Measurements from ENCODE around the gene HEPHL1.

Gene HEPHL1

DNA sequence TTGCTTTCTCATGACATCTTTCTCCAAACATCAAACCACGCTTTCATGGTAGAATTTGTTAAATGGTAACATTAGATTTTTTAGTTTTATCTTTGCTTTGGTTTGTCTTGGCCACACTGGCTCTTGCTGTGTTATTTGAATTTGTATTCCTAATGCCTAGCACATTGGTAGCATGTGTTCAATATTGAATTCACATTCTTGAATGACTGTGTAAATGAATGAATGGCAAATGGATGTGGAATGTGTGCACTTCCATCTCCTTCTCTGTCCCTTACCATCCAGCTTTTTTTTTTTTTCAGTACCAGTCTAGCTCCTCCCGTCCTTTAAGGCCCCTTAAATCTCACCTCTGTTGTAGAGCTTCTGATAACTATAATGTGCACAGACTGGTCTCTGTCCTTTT, 41.2 kb downstream of the HEPHL1 start:
- TF ChIP-seq, protein P1, sequence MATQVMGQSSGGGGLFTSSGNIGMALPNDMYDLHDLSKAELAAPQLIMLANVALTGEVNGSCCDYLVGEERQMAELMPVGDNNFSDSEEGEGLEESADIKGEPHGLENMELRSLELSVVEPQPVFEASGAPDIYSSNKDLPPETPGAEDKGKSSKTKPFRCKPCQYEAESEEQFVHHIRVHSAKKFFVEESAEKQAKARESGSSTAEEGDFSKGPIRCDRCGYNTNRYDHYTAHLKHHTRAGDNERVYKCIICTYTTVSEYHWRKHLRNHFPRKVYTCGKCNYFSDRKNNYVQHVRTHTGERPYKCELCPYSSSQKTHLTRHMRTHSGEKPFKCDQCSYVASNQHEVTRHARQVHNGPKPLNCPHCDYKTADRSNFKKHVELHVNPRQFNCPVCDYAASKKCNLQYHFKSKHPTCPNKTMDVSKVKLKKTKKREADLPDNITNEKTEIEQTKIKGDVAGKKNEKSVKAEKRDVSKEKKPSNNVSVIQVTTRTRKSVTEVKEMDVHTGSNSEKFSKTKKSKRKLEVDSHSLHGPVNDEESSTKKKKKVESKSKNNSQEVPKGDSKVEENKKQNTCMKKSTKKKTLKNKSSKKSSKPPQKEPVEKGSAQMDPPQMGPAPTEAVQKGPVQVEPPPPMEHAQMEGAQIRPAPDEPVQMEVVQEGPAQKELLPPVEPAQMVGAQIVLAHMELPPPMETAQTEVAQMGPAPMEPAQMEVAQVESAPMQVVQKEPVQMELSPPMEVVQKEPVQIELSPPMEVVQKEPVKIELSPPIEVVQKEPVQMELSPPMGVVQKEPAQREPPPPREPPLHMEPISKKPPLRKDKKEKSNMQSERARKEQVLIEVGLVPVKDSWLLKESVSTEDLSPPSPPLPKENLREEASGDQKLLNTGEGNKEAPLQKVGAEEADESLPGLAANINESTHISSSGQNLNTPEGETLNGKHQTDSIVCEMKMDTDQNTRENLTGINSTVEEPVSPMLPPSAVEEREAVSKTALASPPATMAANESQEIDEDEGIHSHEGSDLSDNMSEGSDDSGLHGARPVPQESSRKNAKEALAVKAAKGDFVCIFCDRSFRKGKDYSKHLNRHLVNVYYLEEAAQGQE (IDR thresholded peaks at IDR 0.05; ENCODE audit: insufficient read depth in 1 of 2, low read depth in 2 of 2, low read length in 2 of 2), result no peak
- TF ChIP-seq TAF1 (IDR thresholded peaks at IDR 0.05; ENCODE audit: borderline replicate concordance, insufficient read depth, low read length) (no peak), FOXP2 (optimal IDR thresholded peaks at IDR 0.05; ENCODE audit: borderline replicate concordance, extremely low read depth, extremely low read length, insufficient read depth) (no peak), POLR2AphosphoS5 (IDR thresholded peaks at IDR 0.05; ENCODE audit: low read depth, low read length) (no peak), SIN3A (IDR thresholded peaks at IDR 0.05; ENCODE audit: borderline replicate concordance, insufficient read depth, low read length) (no peak)

DNA sequence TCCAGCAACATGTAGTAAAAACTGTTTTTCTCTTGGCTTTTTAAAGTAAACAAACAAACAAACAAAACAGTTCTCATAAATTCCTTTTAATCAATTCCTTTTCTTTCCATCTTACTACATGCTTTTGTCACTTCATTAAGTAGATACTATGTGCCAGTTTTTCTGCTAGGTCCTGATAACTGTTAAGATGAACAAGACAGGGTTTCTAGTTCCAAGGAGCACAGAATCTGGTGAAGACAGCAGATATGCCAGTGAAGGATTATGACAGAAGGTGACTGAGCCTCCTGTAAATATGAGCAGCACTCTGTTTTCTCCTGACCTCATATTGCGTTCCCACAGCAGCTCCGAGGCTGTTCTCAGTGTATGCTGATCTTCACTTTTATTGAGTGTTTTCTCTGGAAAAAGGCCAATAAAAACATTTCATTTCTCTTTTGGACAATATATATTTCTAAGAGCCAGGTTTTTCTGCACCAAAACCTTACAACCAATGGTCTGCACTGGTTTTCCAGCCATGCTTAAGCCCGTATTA, 45.8 kb downstream of the HEPHL1 start:
- TF ChIP-seq, protein P1 (IDR thresholded peaks at IDR 0.05; ENCODE audit: insufficient read depth in 1 of 2, low read depth in 2 of 2, low read length in 2 of 2), result no peak
- TF ChIP-seq SIN3A (IDR thresholded peaks at IDR 0.05; ENCODE audit: borderline replicate concordance, insufficient read depth, low read length) (no peak), FOXP2 (optimal IDR thresholded peaks at IDR 0.05; ENCODE audit: borderline replicate concordance, extremely low read depth, extremely low read length, insufficient read depth) (no peak), TAF1 (IDR thresholded peaks at IDR 0.05; ENCODE audit: borderline replicate concordance, insufficient read depth, low read length) (no peak), POLR2AphosphoS5 (IDR thresholded peaks at IDR 0.05; ENCODE audit: low read depth, low read length) (no peak)

DNA sequence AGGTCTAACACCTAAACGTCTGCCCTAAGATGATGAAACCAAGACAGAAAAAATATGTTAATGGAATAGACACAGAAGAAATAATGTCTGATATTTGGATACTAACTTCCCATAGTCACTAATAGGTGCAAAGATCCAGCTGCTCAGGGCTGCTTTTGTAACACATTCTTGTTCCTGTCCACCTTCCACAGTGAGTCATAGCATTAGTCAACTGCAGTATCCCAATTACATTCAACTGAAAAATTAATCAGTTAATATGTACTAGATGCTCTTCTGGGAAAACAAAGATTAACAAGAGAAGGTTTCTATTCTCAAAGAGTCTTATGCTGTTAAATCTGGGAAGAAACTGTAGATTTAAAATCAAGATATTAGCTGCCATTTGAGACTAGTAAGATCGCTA, 47.6 kb downstream of the HEPHL1 start:
- TF ChIP-seq FOXP2 (optimal IDR thresholded peaks at IDR 0.05; ENCODE audit: borderline replicate concordance, extremely low read depth, extremely low read length, insufficient read depth), result no peak
- TF ChIP-seq TAF1 (IDR thresholded peaks at IDR 0.05; ENCODE audit: borderline replicate concordance, insufficient read depth, low read length), result no peak
- TF ChIP-seq, protein P1 (IDR thresholded peaks at IDR 0.05; ENCODE audit: insufficient read depth in 1 of 2, low read depth in 2 of 2, low read length in 2 of 2), result no peak
- no peak for TF ChIP-seq SIN3A (IDR thresholded peaks at IDR 0.05; ENCODE audit: borderline replicate concordance, insufficient read depth, low read length)
- no peak for TF ChIP-seq POLR2AphosphoS5 (IDR thresholded peaks at IDR 0.05; ENCODE audit: low read depth, low read length)

DNA sequence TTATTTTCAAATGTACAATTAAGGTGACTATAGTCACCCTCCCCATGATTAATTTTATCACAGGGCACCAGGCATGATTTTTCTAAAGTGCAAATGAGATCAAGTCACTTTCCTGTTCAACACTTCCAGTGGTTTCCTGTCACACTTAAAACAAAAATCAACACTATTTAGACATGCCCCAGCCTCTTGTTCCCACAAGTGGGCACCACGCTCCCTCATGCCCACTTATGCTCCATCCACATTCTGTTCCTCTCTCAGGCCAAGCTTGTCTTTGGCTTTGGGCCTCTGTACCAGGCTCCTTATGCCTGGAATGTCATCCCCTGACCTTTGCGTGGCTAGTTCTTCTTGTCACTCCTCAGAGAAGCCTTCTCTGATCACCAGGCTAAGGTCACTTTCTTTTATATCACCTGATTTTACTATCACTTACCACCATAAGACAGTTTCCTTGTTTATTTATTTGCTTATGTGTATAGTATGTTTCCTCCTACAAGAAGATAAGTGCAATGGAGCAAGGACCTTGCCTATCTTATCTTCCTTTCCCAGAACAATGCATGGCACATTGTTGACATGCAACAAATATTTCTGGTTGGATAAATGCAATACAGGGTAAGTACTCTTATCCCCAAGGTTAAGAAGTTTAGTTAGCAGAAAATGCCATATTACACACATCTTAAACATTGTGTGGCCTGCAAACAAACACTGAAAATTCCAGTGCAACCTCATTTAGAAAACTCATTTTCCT, 56.6 kb downstream of the HEPHL1 start:
- TF ChIP-seq SIN3A (IDR thresholded peaks at IDR 0.05; ENCODE audit: borderline replicate concordance, insufficient read depth, low read length) (no peak), FOXP2 (optimal IDR thresholded peaks at IDR 0.05; ENCODE audit: borderline replicate concordance, extremely low read depth, extremely low read length, insufficient read depth) (no peak), POLR2AphosphoS5 (IDR thresholded peaks at IDR 0.05; ENCODE audit: low read depth, low read length) (no peak), TAF1 (IDR thresholded peaks at IDR 0.05; ENCODE audit: borderline replicate concordance, insufficient read depth, low read length) (no peak)
- TF ChIP-seq, protein P1 (IDR thresholded peaks at IDR 0.05; ENCODE audit: insufficient read depth in 1 of 2, low read depth in 2 of 2, low read length in 2 of 2), result no peak
